SU-DHL-6 (cell line): ENCODE data around the gene ASTN1.

Experiments used
- H2AFZ ChIP-seq: fragments of 200-600 bp; sonication (generic); 2 replicates; pipeline ENCODE4 v1.6.1; 2014; ENCODE audit warnings: low read depth, mild to moderate bottlenecking, moderate library complexity, mixed read lengths, antibody characterized with exemption, low read length; ENCODE audit not compliant: severe bottlenecking
- H3F3A ChIP-seq: fragments of 200-600 bp; shearing (Covaris generic); 2 replicates; pipeline ENCODE4 v1.6.0; 2016; ENCODE audit warnings: antibody characterized with exemption, mild to moderate bottlenecking; ENCODE audit not compliant: insufficient read depth
- H3K27ac ChIP-seq: fragments of 200-600 bp; sonication (generic); 2 replicates; pipeline ENCODE4 v1.5.1; 2016; ENCODE audit warnings: low read depth, mild to moderate bottlenecking, low read length, moderate library complexity, mixed read lengths
- H3K27me3 ChIP-seq: fragments of 200-600 bp; sonication (generic), shearing (Covaris generic); 2 replicates; pipeline ENCODE4 v1.6.0; 2014; ENCODE audit warnings: mild to moderate bottlenecking, low read length
- H3K36me3 ChIP-seq: fragments of 200-600 bp; sonication (generic); 2 replicates; pipeline ENCODE4 v1.6.1; 2014; ENCODE audit warnings: mild to moderate bottlenecking, low read length, mixed read lengths
- H3K4me2 ChIP-seq: fragments of 300-600, 200-600 bp; shearing (Covaris generic), sonication (generic); 2 replicates; pipeline ENCODE4 v1.6.0; 2014; ENCODE audit warnings: low read length, low read depth, mild to moderate bottlenecking; ENCODE audit not compliant: poor library complexity, severe bottlenecking
- H3K4me3 ChIP-seq: fragments of 200-600 bp; sonication (generic); 2 replicates; pipeline ENCODE4 v1.5.1; 2014; ENCODE audit warnings: antibody characterized with exemption, low read length, mild to moderate bottlenecking, mixed read lengths; ENCODE audit not compliant: insufficient read depth, poor library complexity, severe bottlenecking
- H3K79me2 ChIP-seq: fragments of 200-600 bp; sonication (generic); 2 replicates; pipeline ENCODE4 v1.6.1; 2014; ENCODE audit warnings: mild to moderate bottlenecking, low read length, moderate library complexity; ENCODE audit not compliant: insufficient read depth
- H3K9ac ChIP-seq: fragments of 200-600 bp; sonication (generic); 2 replicates; pipeline ENCODE4 v1.7.0; 2014; ENCODE audit warnings: mild to moderate bottlenecking, low read length
- H3K9me2 ChIP-seq: fragments of 200-600 bp; sonication (generic); replicated peaks from 2 replicates; pipeline ENCODE4 v1.6.1; 2014; ENCODE audit warnings: low read length; ENCODE audit not compliant: insufficient read depth
- H3K9me3 ChIP-seq: fragments of 200-600 bp; sonication (generic); 2 replicates; pipeline ENCODE4 v1.6.1; 2014; ENCODE audit warnings: low read length, mixed read lengths; ENCODE audit not compliant: insufficient read depth
- H4K20me1 ChIP-seq: fragments of 200-600 bp; sonication (generic); 2 replicates; pipeline ENCODE4 v1.6.1; 2014; ENCODE audit warnings: low read depth, mild to moderate bottlenecking, antibody characterized with exemption, low read length, moderate library complexity, mixed read lengths
- CTCF ChIP-seq: fragments of 200-600 bp; sonication (generic); IDR thresholded peaks from one replicate; pipeline ENCODE4 v1.5.1; 2017; ENCODE audit warnings: antibody characterized with exemption, mild to moderate bottlenecking, low read length, moderate library complexity; ENCODE audit not compliant: insufficient read depth, poor library complexity, severe bottlenecking
- EZH2phosphoT487 ChIP-seq: fragments of 200-600 bp; sonication (generic), shearing (Covaris generic); conservative IDR thresholded peaks from 2 replicates; pipeline ENCODE4 v1.6.1; 2018; ENCODE audit warnings: mild to moderate bottlenecking, antibody characterized with exemption, low read length, moderate library complexity, mixed read lengths

ASTN1 gene

GRCh38 chr1:176942346-176942745 is 222.2 kb downstream of the ASTN1 start:
- no peak overlapping the region for H2AFZ ChIP-seq
- no peaks in the 10 kb centered on the region for H3K9me3 ChIP-seq
- no peaks in the 10 kb centered on the region for H3F3A ChIP-seq
- no peaks in the 10 kb centered on the region for H3K9me2 ChIP-seq
- H3K27ac ChIP-seq: no peak overlapping the region
- H3K27me3 ChIP-seq: no peaks in the 10 kb centered on the region
- H3K9ac ChIP-seq: no peak overlapping the region
- TF ChIP-seq EZH2phosphoT487 (no peak), CTCF (no peak)
- no peak overlapping the region for H3K4me2 ChIP-seq
- no peak overlapping the region for H3K4me3 ChIP-seq
- no peaks in the 10 kb centered on the region for H4K20me1 ChIP-seq
- H3K36me3 ChIP-seq: no peaks in the 10 kb centered on the region
- H3K79me2 ChIP-seq: no peaks in the 10 kb centered on the region

GRCh38 chr1:176939993-176940392 is 224.5 kb downstream of the ASTN1 start:
- TF ChIP-seq EZH2phosphoT487 (no peak), CTCF (no peak)
- H3K4me2 ChIP-seq: no peak overlapping the region
- no peaks in the 10 kb centered on the region for H4K20me1 ChIP-seq
- H3K79me2 ChIP-seq: no peaks in the 10 kb centered on the region
- no peaks in the 10 kb centered on the region for H3K9me2 ChIP-seq
- H3K9me3 ChIP-seq: no peaks in the 10 kb centered on the region
- H3K9ac ChIP-seq: no peak overlapping the region
- no peaks in the 10 kb centered on the region for H3F3A ChIP-seq
- no peaks in the 10 kb centered on the region for H3K36me3 ChIP-seq
- no peak overlapping the region for H2AFZ ChIP-seq
- H3K27ac ChIP-seq: no peak overlapping the region
- no peak overlapping the region for H3K4me3 ChIP-seq
- H3K27me3 ChIP-seq: no peaks in the 10 kb centered on the region

- Histone ChIP-seq H3K27me3 (no peaks in the 10 kb centered on the region), H3K79me2 (no peaks in the 10 kb centered on the region), H3K36me3 (no peaks in the 10 kb centered on the region), H3K9ac (no peak overlapping the region), H2AFZ (no peak overlapping the region), H3K27ac (no peak overlapping the region), H3F3A (no peaks in the 10 kb centered on the region), H4K20me1 (no peaks in the 10 kb centered on the region), H3K4me3 (no peak overlapping the region), H3K9me3 (no peaks in the 10 kb centered on the region), H3K4me2 (no peak overlapping the region), H3K9me2 (no peaks in the 10 kb centered on the region)
- no peak for TF ChIP-seq CTCF
- no peak for TF ChIP-seq EZH2phosphoT487
Measured at GRCh38 chr1:176938375-176938774, 226.1 kb downstream of the ASTN1 start.
